NCI-H1417 (cell line): Measurements from ENCODE around the gene ZNF609.
"Not testable (repeated sequence)": the region's sequence is repeated elsewhere in the genome, so short reads cannot be mapped to it uniquely, and the experiment has no call there.

ENCODE experiments used
- DNase-seq, 3 experiments: peaks; one replicate each; lab custom pipeline; 2025; lab: John Stamatoyannopoulos, UW

ZNF609 gene

GRCh38 chr15:64459066-64459781 lies 1.2 kb upstream of the ZNF609 start:
- DNase-seq: no peak

DNA sequence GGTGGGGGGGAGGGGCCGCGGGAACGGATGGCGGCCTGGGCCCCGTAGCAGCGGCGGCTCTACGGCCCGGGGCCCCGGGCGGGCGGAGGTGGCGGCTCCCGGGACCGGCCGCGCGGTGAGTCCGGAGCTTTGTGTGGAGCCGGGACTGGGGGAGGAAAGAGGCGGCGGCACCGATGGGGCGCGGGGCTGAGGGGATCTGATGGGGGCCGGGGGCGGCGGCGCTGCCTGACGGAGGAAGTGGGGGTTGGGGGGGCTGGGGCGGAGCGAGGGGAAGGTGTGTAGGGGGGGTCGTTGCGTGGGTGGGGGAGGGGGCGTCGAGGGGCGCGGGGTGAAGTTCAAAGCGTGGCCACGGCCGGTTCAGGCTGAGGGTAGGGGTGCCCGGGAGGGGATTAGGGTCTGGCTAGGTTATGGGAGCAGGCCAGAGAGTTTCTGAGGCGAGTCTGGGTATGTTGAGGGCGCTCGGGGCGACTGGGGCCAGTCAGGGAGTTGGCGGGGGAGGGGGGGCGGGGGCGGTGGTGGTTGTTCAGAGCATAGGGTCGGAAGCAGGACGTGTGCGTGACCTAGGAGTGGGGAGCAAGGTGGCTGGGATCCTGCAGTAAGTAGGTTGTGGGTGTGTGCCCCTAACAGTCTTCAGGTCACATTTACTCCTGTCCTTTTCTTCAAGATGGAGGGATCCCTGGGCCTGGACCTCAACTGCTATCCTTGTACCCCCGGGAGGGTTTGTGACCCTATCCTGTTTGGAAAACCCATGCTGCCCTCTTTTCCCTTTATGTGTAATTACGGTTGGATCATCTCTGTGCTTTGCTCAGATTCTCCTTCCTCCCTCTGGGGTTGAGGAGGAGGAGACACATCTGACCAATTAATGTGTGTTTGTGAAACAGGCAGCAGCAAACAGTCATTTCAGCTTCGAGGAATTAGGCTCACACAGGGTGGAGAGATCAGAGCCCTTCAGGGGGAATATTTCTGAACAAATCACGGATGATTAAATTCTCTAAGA lies 644 bp downstream of the ZNF609 start:
- peak; percentile 4 to 94 (median 86) for DNase-seq

GRCh38 chr15:64461721-64462162 lies 1.4 kb downstream of the ZNF609 start:
- peak; percentile 54 to 94 (median 86) for DNase-seq

DNA sequence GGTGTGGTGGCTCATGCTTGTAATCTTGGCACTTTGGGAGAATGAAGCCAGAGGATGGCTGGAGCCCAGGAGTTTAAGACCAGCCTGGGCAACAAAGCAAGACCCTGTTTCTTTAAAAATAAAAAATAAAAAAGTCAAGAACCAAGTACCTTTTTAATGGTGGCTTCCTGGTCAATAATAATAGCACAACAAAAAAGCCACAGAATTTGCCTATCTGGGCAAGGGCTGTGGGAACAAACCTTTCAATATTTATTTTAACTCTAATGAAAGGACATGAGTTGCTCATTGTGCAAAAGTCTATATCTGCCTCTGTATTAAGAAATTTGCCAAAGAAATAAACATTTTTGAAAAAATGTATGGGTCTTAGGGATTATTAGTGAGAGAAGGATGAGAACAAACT lies 2.1 kb downstream of the ZNF609 start:
- DNase-seq: no peak

DNA sequence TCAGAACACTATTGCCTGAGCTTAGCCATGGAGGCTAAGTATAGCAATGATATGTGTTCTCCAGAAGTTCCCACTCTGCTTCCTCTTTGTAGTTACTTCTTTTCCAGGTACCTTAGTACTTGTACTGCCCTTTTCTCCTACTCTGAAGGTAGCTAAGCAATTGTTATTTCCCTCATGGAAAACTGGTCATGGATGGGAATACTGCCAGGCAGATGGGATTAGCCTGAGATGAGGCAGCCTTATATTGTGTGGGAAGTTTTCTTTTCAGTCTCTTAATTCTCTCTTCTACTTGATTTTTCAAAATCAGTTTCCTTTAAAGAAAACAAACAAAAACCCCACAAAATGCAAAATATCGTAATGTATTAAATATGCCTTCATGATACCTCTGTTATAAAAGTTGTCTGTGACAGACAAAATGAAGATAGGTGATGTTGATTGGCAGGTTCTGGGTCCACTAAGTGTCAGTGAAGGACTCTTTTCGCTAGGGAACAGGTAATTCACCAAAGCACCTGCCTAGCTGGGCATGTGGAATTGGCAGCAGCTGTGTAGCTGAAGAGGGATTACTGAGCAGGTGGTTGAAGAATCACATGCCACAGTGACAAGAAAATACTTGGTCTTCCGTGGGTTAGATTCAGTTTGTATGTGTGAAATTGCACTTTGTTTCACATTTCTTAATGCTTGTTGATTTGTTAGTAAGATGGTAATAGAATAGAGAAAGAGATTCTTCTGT lies 4.1 kb downstream of the ZNF609 start:
- peak; percentile 49 to 90 (median 60) for DNase-seq

- peak in 1 of 3 experiments; percentile 54 for DNase-seq
These were observed 6.2 kb downstream of the ZNF609 start for GRCh38 chr15:64466408-64467141.

- no peak for DNase-seq
These were observed 11.8 kb downstream of the ZNF609 start for GRCh38 chr15:64472161-64472560.

DNA sequence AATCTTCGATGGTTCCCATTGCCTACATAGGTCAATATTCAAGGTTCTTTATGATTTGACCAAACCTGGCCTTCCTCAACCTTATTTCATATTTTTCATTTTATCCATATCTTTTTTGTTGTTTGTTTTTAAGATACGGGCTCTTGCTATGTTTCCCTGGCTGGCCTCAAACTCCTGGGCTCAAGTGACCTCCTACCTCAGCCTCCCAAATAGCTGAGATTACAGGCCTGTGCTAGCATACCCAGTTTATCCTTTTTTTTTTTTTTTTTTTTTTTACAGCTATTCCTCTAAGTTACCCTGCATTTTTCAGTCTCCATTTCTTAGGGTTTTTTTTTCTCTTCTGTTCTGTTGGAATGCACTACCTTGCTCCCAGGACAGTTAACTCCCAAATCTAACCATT lies 14.5 kb downstream of the ZNF609 start:
- no peak for DNase-seq

- no peak for DNase-seq
These were observed 16.2 kb downstream of the ZNF609 start for GRCh38 chr15:64476550-64476949.

- no peak for DNase-seq
These were observed 18.5 kb downstream of the ZNF609 start for GRCh38 chr15:64478863-64479262.

DNA sequence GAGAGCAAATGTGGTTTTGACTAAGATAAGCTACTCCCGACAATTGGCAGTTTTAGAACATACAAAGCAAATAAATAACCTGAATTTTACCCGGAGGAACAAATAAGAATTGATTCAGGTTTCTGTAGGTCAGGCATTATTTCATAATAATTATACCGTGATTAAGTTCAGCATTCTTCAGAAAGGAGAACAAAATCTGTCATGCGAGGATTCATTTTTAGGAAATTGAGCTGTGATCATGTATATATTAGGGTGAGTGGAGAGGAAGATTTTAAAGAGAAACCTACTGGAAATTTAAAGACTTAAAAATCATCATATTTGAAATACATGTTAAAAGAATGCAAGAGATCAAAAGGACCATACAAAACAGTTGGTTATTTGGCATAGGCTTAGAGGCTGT lies 20.5 kb downstream of the ZNF609 start:
- no peak for DNase-seq

- DNase-seq: no peak
These were observed 23.4 kb downstream of the ZNF609 start for GRCh38 chr15:64483749-64484148.

GRCh38 chr15:64485796-64486195 lies 25.4 kb downstream of the ZNF609 start:
- DNase-seq: no peak

GRCh38 chr15:64490598-64491259 lies 30.4 kb downstream of the ZNF609 start:
- DNase-seq: peak in 1 of 3 experiments; percentile 11

DNA sequence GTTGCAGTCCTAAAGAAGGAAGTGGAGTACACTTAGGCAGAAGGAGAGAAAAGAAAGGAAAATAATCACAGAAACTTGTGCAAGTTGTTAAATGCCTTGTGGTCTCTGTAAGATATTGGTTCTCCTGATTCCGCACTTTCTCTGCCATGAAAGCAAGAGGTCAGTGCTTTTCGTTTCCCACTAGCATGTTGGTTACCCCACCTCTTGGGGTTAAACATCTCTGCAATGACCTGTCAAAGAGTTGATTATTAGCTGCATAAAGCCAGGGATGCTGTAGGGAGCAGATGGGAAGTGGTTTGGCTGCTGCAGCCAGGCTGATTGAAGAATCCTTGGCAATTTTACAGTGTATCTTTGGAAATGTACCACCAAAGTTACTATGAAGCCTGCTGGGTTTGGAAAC lies 33.3 kb downstream of the ZNF609 start:
- no peak for DNase-seq

DNA sequence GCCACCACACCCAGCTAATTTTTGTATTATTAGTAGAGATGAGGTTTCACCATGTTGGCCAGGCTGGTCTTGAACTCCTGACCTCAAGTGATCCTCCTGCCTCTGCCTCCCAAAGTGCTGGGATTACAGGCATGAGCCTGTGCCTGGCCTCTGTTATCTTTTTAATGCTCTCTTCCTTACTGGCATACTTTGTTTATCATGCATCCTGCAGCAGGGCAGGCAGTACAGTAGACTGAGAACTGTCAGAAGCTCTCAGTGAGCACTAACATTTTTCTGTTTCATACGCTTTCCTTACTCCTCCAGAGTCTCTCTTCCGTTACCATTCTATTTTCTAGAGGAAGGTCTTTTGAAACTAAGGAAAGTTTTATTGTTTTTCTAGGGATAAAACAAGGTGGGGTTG lies 35.6 kb downstream of the ZNF609 start:
- not testable (repeated sequence) for DNase-seq

DNA sequence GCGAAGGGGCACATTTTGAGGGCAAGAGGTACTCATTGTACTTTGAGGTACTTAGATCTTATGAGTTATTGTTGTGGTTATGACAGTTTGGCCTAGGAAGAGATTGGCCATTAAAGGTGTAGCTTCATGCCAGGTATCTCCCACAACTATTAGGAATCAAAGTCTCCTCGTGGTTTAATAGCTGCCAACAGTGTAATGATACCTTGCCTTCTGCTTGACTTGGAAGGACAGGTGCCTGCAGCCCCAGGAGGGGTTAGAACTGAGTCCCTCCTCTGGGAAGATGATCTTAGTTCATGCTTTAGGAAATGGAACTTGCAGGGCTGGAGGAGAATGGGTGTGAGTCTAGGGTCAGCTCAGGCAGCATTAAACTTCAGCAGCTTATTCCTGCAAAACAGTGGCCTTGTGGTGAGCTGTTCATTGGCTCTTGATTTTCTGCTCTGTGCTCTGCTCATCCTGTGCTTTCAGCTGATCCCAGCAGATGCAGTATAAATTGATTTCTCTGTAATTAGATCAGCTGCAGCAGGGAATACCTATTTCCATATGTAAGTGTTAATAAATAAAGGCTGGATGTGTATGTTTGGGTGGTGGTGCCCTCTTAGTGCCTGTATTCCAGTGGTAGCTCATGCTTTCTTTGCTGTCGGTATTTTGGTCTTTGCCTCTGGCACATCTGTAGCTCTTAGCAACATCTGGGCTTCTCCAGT lies 40.5 kb downstream of the ZNF609 start:
- DNase-seq: no peak

GRCh38 chr15:64501396-64501715 lies 41.0 kb downstream of the ZNF609 start:
- peak in 2 of 3 experiments; percentile 2 to 18 for DNase-seq

GRCh38 chr15:64502151-64502550 lies 41.8 kb downstream of the ZNF609 start:
- DNase-seq: no peak

- no peak for DNase-seq
These were observed 42.2 kb downstream of the ZNF609 start for GRCh38 chr15:64502551-64502950.
